Measurements from ENCODE around the gene MATN1. TPM values are rescaled to one million over a fixed set of nuclear protein-coding genes. Genes with fewer than 3 reads are reported as not detected.
"Not testable (repeated sequence)": the region's sequence is repeated elsewhere in the genome, so short reads cannot be mapped to it uniquely, and the experiment has no call there.

MATN1 gene
- total and polyA plus RNA-seq, 4 donors, result 0.19 TPM; not detected in 3

GRCh38 chr1:30768159-30768829, 44.9 kb upstream of the MATN1 start:
- Histone ChIP-seq H3K27me3 (ENCODE audit: control insufficient read depth in 4 of 4, insufficient read depth in 4 of 4, low read length in 3 of 4) (peaks cover 0 to 2% (median 0%) of the 10 kb centered on the region in 4 donors), H3K9ac (ENCODE audit: low read depth in 1 of 2, low read length in 2 of 2) (no peak overlapping the region), H3K9me3 (ENCODE audit: control insufficient read depth in 4 of 4, low read length in 3 of 4) (no peaks in the 10 kb centered on the region), H3K36me3 (ENCODE audit: control insufficient read depth in 4 of 4, insufficient read depth in 3 of 4, low read depth in 1 of 4, low read length in 3 of 4) (no peaks in the 10 kb centered on the region), H3K4me1 (ENCODE audit: control insufficient read depth in 4 of 4, insufficient read depth in 4 of 4, low read length in 3 of 4) (no peaks in the 10 kb centered on the region), H3K27ac (ENCODE audit: low read depth in 1 of 2, low read length in 2 of 2) (no peak overlapping the region), H3K4me3 (ENCODE audit: low read depth in 1 of 3, low read length in 3 of 3) (no peak overlapping the region)
- no peak for DNase-seq (ENCODE audit: low spot score)
- TF ChIP-seq ATF3 (IDR thresholded peaks at IDR 0.05) (no peak), GABPA (IDR thresholded peaks at IDR 0.05 in 1 of 2, conservative IDR thresholded peaks at IDR 0.05 in 1 of 2) (no peak), JUND (IDR thresholded peaks at IDR 0.05) (no peak), CTCF (IDR thresholded peaks at IDR 0.05; ENCODE audit: low read depth, low read length, missing input control) (no peak), FOXA2 (IDR thresholded peaks at IDR 0.05) (no peak), MAX (IDR thresholded peaks at IDR 0.05) (no peak), TAF1 (conservative IDR thresholded peaks at IDR 0.05) (no peak), RAD21 (IDR thresholded peaks at IDR 0.05) (no peak), EGR1 (IDR thresholded peaks at IDR 0.05; ENCODE audit: low read depth in 2 of 2) (no peak), RXRA (IDR thresholded peaks at IDR 0.05) (no peak), HNF4A (conservative IDR thresholded peaks at IDR 0.05) (no peak), SP1 (IDR thresholded peaks at IDR 0.05) (no peak), ZBTB33 (IDR thresholded peaks at IDR 0.05) (no peak), HNF4G (IDR thresholded peaks at IDR 0.05) (no peak)
- WGBS, result 82% methylated on average over 9 of the region's 9 CpGs

- H3K27ac ChIP-seq (ENCODE audit: low read depth in 1 of 2, low read length in 2 of 2); H3K4me1 ChIP-seq (ENCODE audit: control insufficient read depth in 4 of 4, insufficient read depth in 4 of 4, low read length in 3 of 4); H3K36me3 ChIP-seq (ENCODE audit: control insufficient read depth in 4 of 4, insufficient read depth in 3 of 4, low read depth in 1 of 4, low read length in 3 of 4); H3K4me3 ChIP-seq (ENCODE audit: low read depth in 1 of 3, low read length in 3 of 3); H3K9ac ChIP-seq (ENCODE audit: low read depth in 1 of 2, low read length in 2 of 2); DNase-seq (ENCODE audit: low spot score); H3K9me3 ChIP-seq (ENCODE audit: control insufficient read depth in 4 of 4, low read length in 3 of 4); H3K27me3 ChIP-seq (ENCODE audit: control insufficient read depth in 4 of 4, insufficient read depth in 4 of 4, low read length in 3 of 4): not testable (repeated sequence)
- WGBS, result 96% methylated on average over 8 of the region's 8 CpGs
These were observed 43.6 kb upstream of the MATN1 start for GRCh38 chr1:30766948-30767347.
